CD14-positive monocyte (primary cell): ENCODE data around the gene SMG6. TPM values are rescaled to one million over a fixed set of nuclear protein-coding genes. Genes with fewer than 3 reads are reported as not detected.
A peak's percentile ranks its signal among the peaks of the same experiment; 100 is the strongest.

Experiments
- DNase-seq, 3 donors: peaks; one replicate each; pipeline ENCODE4 v3.0.0-alpha.2; 2011 to 2022
- H2AFZ ChIP-seq: 2 replicates; pipeline ENCODE4 v1.6.0; 2012; ENCODE audit warnings: mild to moderate bottlenecking, low read depth, low read length, inconsistent platforms; ENCODE audit not compliant: insufficient read depth, poor library complexity, severe bottlenecking
- H3K27ac ChIP-seq, 2 donors: 1 replicate in 1 of 2; 2 replicates in 1 of 2; pipeline ENCODE4 v1.5.1; 2012 to 2013; ENCODE audit warnings: low read length in 2 of 2, control low read depth in 1 of 2, inconsistent platforms in 1 of 2, low read depth in 1 of 2, mild to moderate bottlenecking in 1 of 2
- H3K27me3 ChIP-seq, 2 donors: one replicate each; pipeline versions ENCODE4 v1.6.0 to v1.6.1; 2011 to 2013; ENCODE audit warnings: low read length in 2 of 2; ENCODE audit not compliant: control insufficient read depth in 2 of 2, insufficient read depth in 2 of 2
- H3K36me3 ChIP-seq, 2 donors: replicated peaks in 1 of 2; 1 replicate in 1 of 2; 2 replicates in 1 of 2; pipeline versions ENCODE4 v1.5.1 to v1.6.1; 2012 to 2013; ENCODE audit warnings: low read length in 2 of 2, control low read depth in 1 of 2, inconsistent platforms in 1 of 2, mild to moderate bottlenecking in 1 of 2; ENCODE audit not compliant: insufficient read depth in 2 of 2, control insufficient read depth in 1 of 2
- H3K4me1 ChIP-seq, 2 donors: 1 replicate in 1 of 2; 2 replicates in 1 of 2; pipeline versions ENCODE4 v1.5.1 to v1.6.1; 2012 to 2013; ENCODE audit warnings: low read length in 2 of 2, control low read depth in 1 of 2, inconsistent platforms in 1 of 2, mild to moderate bottlenecking in 1 of 2, moderate library complexity in 1 of 2; ENCODE audit not compliant: insufficient read depth in 2 of 2, control insufficient read depth in 1 of 2
- H3K4me2 ChIP-seq: replicated peaks from 2 replicates; pipeline ENCODE3; 2012; ENCODE audit warnings: low read length, moderate library complexity, mild to moderate bottlenecking; ENCODE audit not compliant: poor library complexity, severe bottlenecking; ENCODE audit errors: extremely low read depth
- H3K4me3 ChIP-seq, 3 experiments: fragments of 200-600 bp in 1 of 3; sonication (generic) in 1 of 3; replicated peaks in 1 of 3; 1 replicate in 2 of 3; 2 replicates in 1 of 3; pipeline ENCODE4 v1.5.1; 2011 to 2013; ENCODE audit warnings: low read length in 3 of 3, mild to moderate bottlenecking in 3 of 3, control low read depth in 2 of 3, low read depth in 2 of 3, inconsistent platforms in 1 of 3, moderate library complexity in 1 of 3
- H3K79me2 ChIP-seq: 2 replicates; pipeline ENCODE4 v1.6.0; 2012; ENCODE audit warnings: mild to moderate bottlenecking, control low read depth, inconsistent platforms, low read length, moderate library complexity; ENCODE audit not compliant: insufficient read depth
- H3K9ac ChIP-seq: 2 replicates; pipeline ENCODE4 v1.6.0; 2017; ENCODE audit warnings: low read length, mild to moderate bottlenecking; ENCODE audit not compliant: insufficient read depth, poor library complexity, severe bottlenecking
- H3K9me3 ChIP-seq, 2 donors: replicated peaks in 1 of 2; 1 replicate in 1 of 2; 2 replicates in 1 of 2; pipeline versions ENCODE4 v1.5.1 to v1.6.1; 2012 to 2013; ENCODE audit warnings: low read length in 2 of 2, control low read depth in 1 of 2; ENCODE audit not compliant: control insufficient read depth in 1 of 2, insufficient read depth in 1 of 2
- H4K20me1 ChIP-seq: 2 replicates; pipeline ENCODE4 v1.6.0; 2012; ENCODE audit warnings: mild to moderate bottlenecking, low read length, control low read depth, moderate library complexity; ENCODE audit not compliant: insufficient read depth
- H3K27ac Mint-ChIP-seq, 7 donors: one replicate each; pipeline ENCODE4 v1.8.0; 2020; ENCODE audit warnings: mild to moderate bottlenecking in 7 of 7, mixed read lengths in 7 of 7, moderate library complexity in 6 of 7, inconsistent platforms in 2 of 7
- H3K27me3 Mint-ChIP-seq, 3 donors: one replicate each; pipeline ENCODE4 v1.8.0; 2021 to 2022; ENCODE audit warnings: low read depth in 3 of 3, mild to moderate bottlenecking in 3 of 3, mixed read lengths in 3 of 3, moderate library complexity in 3 of 3, inconsistent platforms in 1 of 3
- H3K36me3 Mint-ChIP-seq, 2 donors: one replicate each; pipeline ENCODE4 v1.8.0; 2020; ENCODE audit warnings: mixed read lengths in 2 of 2, inconsistent platforms in 1 of 2, mild to moderate bottlenecking in 1 of 2
- H3K4me1 Mint-ChIP-seq: one replicate; pipeline ENCODE4 v1.8.0; 2020; ENCODE audit warnings: mild to moderate bottlenecking, mixed read lengths
- H3K4me3 Mint-ChIP-seq, 2 donors: one replicate each; pipeline ENCODE4 v1.8.0; 2020; ENCODE audit warnings: mild to moderate bottlenecking in 2 of 2, mixed read lengths in 2 of 2, moderate library complexity in 1 of 2
- H3K9me3 Mint-ChIP-seq, 7 donors: one replicate each; pipeline ENCODE4 v1.8.0; 2020 to 2022; ENCODE audit warnings: mixed read lengths in 7 of 7, mild to moderate bottlenecking in 6 of 7, moderate library complexity in 6 of 7, inconsistent platforms in 2 of 7
- CTCF ChIP-seq: fragments of 200-600 bp; IDR thresholded peaks from one replicate; pipeline ENCODE4 v1.8.0; 2022; ENCODE audit warnings: antibody characterized with exemption, mild to moderate bottlenecking
- WGBS: methylation state at CpG from one replicate; pipeline ENCODE4 v1.1.5; 2013; ENCODE audit warnings: missing lambda C conversion rate; ENCODE audit not compliant: insufficient coverage; 5-methylcytosine and 5-hydroxymethylcytosine counted together
- intact Hi-C, 2 donors: fragments of 100-400 bp; cut with micrococcal nuclease; formaldehyde crosslinking; loops; one replicate each; pipeline versions ENCODE4 v1.15.0 to v1.15.1; 2023
- polyA plus RNA-seq, 3 donors: library from polyadenylated mRNA; depleted of rRNA in 1 of 3; unstranded in 2 of 3; stranded (reverse) in 1 of 3; fragments of 300-500 nt in 2 of 3; fragments of >200 nt in 1 of 3; fragmentation: Illumina TruSeq in 2 of 3; gene quantifications; 1 replicate in 2 of 3; 2 replicates in 1 of 3; pipeline ENCODE4 v1.2.3, GENCODE V29; 2012 to 2021

Gene SMG6
- polyA plus RNA-seq, 3 donors: 0.67 to 7.1 (median 1.1) TPM

GRCh38 chr17:2077040-2077439 lies 226.5 kb downstream of the SMG6 start:
- Histone ChIP-seq H3K4me2 (no peak overlapping the region), H3K4me3 (no peak overlapping the region), H3K27me3 (no peaks in the 10 kb centered on the region), H3K36me3 (peaks cover 16 to 38% of the 10 kb centered on the region in 2 donors), H3K27ac (no peak overlapping the region), H3K79me2 (no peaks in the 10 kb centered on the region), H3K4me1 (peaks cover 18 to 25% of the 10 kb centered on the region in 2 donors), H2AFZ (no peak overlapping the region), H3K9ac (no peak overlapping the region), H3K9me3 (no peaks in the 10 kb centered on the region), H4K20me1 (no peaks in the 10 kb centered on the region)
- peaks cover 4 to 7% (median 5%) of the 10 kb centered on the region in 3 donors for H3K27me3 Mint-ChIP-seq
- intact Hi-C loops: no loop called here
- peaks cover 0 to 5% (median 0%) of the 10 kb centered on the region in 7 donors for H3K9me3 Mint-ChIP-seq
- peaks cover 61 to 68% of the 10 kb centered on the region in 2 donors for H3K36me3 Mint-ChIP-seq
- H3K27ac Mint-ChIP-seq: no peak overlapping the region
- H3K4me1 Mint-ChIP-seq: peaks cover 23% of the 10 kb centered on the region
- H3K4me3 Mint-ChIP-seq: no peak overlapping the region
- WGBS: 93% methylated on average over 8 of the region's 8 CpGs
- DNase-seq: no peak
- no peak for TF ChIP-seq CTCF

- H3K27me3 Mint-ChIP-seq: peaks cover 3 to 5% (median 4%) of the 10 kb centered on the region in 3 donors
- Histone ChIP-seq H4K20me1 (no peaks in the 10 kb centered on the region), H3K9me3 (no peaks in the 10 kb centered on the region), H3K4me2 (no peak overlapping the region), H3K79me2 (no peaks in the 10 kb centered on the region), H3K27me3 (no peaks in the 10 kb centered on the region), H3K36me3 (peaks cover 12 to 31% of the 10 kb centered on the region in 2 donors), H2AFZ (no peak overlapping the region), H3K4me1 (peaks cover 24 to 32% of the 10 kb centered on the region in 2 donors), H3K4me3 (no peak overlapping the region), H3K27ac (no peak overlapping the region), H3K9ac (no peak overlapping the region)
- WGBS: 41% methylated on average over 17 of the region's 17 CpGs
- no peak for DNase-seq
- H3K9me3 Mint-ChIP-seq: peaks cover 0 to 3% (median 0%) of the 10 kb centered on the region in 7 donors
- H3K36me3 Mint-ChIP-seq: peaks cover 59 to 68% of the 10 kb centered on the region in 2 donors
- intact Hi-C loops: no loop called here
- peaks cover 30% of the 10 kb centered on the region for H3K4me1 Mint-ChIP-seq
- peak overlapping the region in 1 of 7 donors; percentile 53 for H3K27ac Mint-ChIP-seq
- H3K4me3 Mint-ChIP-seq: no peak overlapping the region
- no peak for TF ChIP-seq CTCF
These were observed 227.2 kb downstream of the SMG6 start for GRCh38 chr17:2076087-2076984.
